HepG2 (cell line): ENCODE results near the gene ASTN2. TPM values are rescaled to one million over a fixed set of nuclear protein-coding genes. Genes with fewer than 3 reads are reported as not detected.

Experiments
- ATAC-seq: fragments of 200-7000 bp; cut with Tn5 transposase; 3 replicates; pipeline ENCODE4 v1.9.1; 2020; ENCODE audit warnings: mild to moderate bottlenecking, moderate library complexity
- BruUV-seq: library from RNA; stranded (reverse); fragments of 400-500 nt; replicated peaks from 2 replicates; lab custom pipeline; 2021; lab: Mats Ljungman, UMichigan
- CTCF ChIA-PET: fragments of 300-600 bp; formaldehyde crosslinking; extraction: SDS; loops from one replicate; lab custom pipeline; 2021; ENCODE audit warnings: low total read pairs, inconsistent platforms, low intra/inter-chr PET ratio; lab: Yijun Ruan, JAX
- POLR2A ChIA-PET: fragments of 350-600 bp; sonication (Branson Sonifier 250); formaldehyde crosslinking; loops from one replicate; lab custom pipeline; 2020; ENCODE audit warnings: antibody characterized with exemption, inconsistent platforms; lab: Yijun Ruan, JAX
- DNase-seq: peaks from one replicate; pipeline ENCODE4 v3.0.0-alpha.2; 2015; ENCODE audit warnings: low spot score
- FAIRE-seq: peaks from 3 replicates; lab custom pipeline; 2011; peaks lifted over from hg19 to GRCh38; lab: Jason Lieb, UNC
- H2AFZ ChIP-seq: one replicate; pipeline ENCODE4 v1.6.1; 2011; ENCODE audit warnings: low read length, inconsistent platforms
- H3K27ac ChIP-seq: fragments of 300-600 bp; 3 replicates; pipeline ENCODE4 v1.8.0; 2011; ENCODE audit warnings: mixed run types, mild to moderate bottlenecking, mixed read lengths, low read length, inconsistent platforms; ENCODE audit not compliant: insufficient read depth; ENCODE audit errors: extremely low read length
- H3K27me3 ChIP-seq, 2 experiments: fragments of 200-600 bp in 1 of 2; 2 replicates in 1 of 2; 3 replicates in 1 of 2; pipeline versions ENCODE4 v1.6.0 to v1.8.0; 2011; ENCODE audit warnings: low read length in 2 of 2, mild to moderate bottlenecking in 2 of 2, moderate library complexity in 2 of 2, inconsistent platforms in 1 of 2; ENCODE audit not compliant: insufficient read depth in 2 of 2, control insufficient read depth in 1 of 2
- H3K36me3 ChIP-seq, 2 experiments: fragments of 200-600 bp in 1 of 2; replicated peaks in 1 of 2; 2 replicates in 1 of 2; 3 replicates in 1 of 2; pipeline versions ENCODE4 v1.5.1 to v1.8.0; 2011; ENCODE audit warnings: low read length in 2 of 2, inconsistent platforms in 1 of 2; ENCODE audit not compliant: insufficient read depth in 2 of 2, control insufficient read depth in 1 of 2
- H3K4me1 ChIP-seq: 2 replicates; pipeline ENCODE4 v1.5.1; 2012; ENCODE audit warnings: low read length, inconsistent platforms; ENCODE audit not compliant: insufficient read depth
- H3K4me2 ChIP-seq: 2 replicates; pipeline ENCODE4 v1.6.0; 2011; ENCODE audit warnings: low read depth, low read length, inconsistent platforms
- H3K4me3 ChIP-seq, 3 experiments: fragments of 200-600 bp in 1 of 3; sonication (generic), shearing (Covaris generic) in 1 of 3; replicated peaks in 1 of 3; 2 replicates each; pipeline ENCODE4 v1.5.1; 2011 to 2016; ENCODE audit warnings: low read length in 3 of 3, inconsistent platforms in 2 of 3, low read depth in 2 of 3, mild to moderate bottlenecking in 2 of 3, control low read depth in 1 of 3, mixed read lengths in 1 of 3; ENCODE audit not compliant: insufficient read depth in 1 of 3
- H3K79me2 ChIP-seq: one replicate; pipeline ENCODE4 v1.6.1; 2011; ENCODE audit warnings: low read length, inconsistent platforms; ENCODE audit not compliant: insufficient read depth
- H3K9ac ChIP-seq: 2 replicates; pipeline ENCODE4 v1.6.0; 2011; ENCODE audit warnings: mild to moderate bottlenecking, low read depth, low read length, inconsistent platforms; ENCODE audit not compliant: insufficient read depth
- H3K9me3 ChIP-seq: 2 replicates; pipeline ENCODE4 v1.5.1; 2012; ENCODE audit warnings: mild to moderate bottlenecking, low read length
- H4K20me1 ChIP-seq: 2 replicates; pipeline ENCODE4 v1.6.0; 2011; ENCODE audit warnings: inconsistent platforms, mild to moderate bottlenecking, low read length, moderate library complexity; ENCODE audit not compliant: insufficient read depth
- CENPX ChIP-seq: sonication (generic); formaldehyde crosslinking; IDR thresholded peaks from 2 replicates; pipeline ENCODE4 v1.9.0; 2021; ENCODE audit warnings: mild to moderate bottlenecking, missing genetic modification reagents, moderate library complexity
- IKZF4 ChIP-seq: sonication (generic); formaldehyde crosslinking; IDR thresholded peaks from 2 replicates; pipeline ENCODE4 v1.5.1; 2020; ENCODE audit warnings: borderline replicate concordance, mild to moderate bottlenecking, low read depth, missing genetic modification reagents; ENCODE audit errors: not compliant biosample characterization
- KMT2A ChIP-seq: sonication (generic); formaldehyde crosslinking; IDR thresholded peaks from 2 replicates; pipeline ENCODE4 v1.4.0; 2020; ENCODE audit warnings: missing genetic modification reagents
- MAFG ChIP-seq: sonication (generic); formaldehyde crosslinking; IDR thresholded peaks from 2 replicates; pipeline ENCODE4 v1.5.1; 2020; ENCODE audit warnings: mild to moderate bottlenecking, missing genetic modification reagents
- MBNL3 ChIP-seq: fragments of 250-450 bp; sonication (Bioruptor Pico); conservative IDR thresholded peaks from 2 replicates; pipeline ENCODE4 v1.8.0; 2022; ENCODE audit warnings: mild to moderate bottlenecking, inconsistent platforms
- MXD4 ChIP-seq: IDR thresholded peaks from 2 replicates; pipeline ENCODE4 v1.6.1; 2016; ENCODE audit warnings: mild to moderate bottlenecking, missing biosample characterization, missing genetic modification reagents
- SIN3A ChIP-seq: IDR thresholded peaks from 2 replicates; pipeline ENCODE4 v1.6.1; 2011; ENCODE audit warnings: low read depth, mild to moderate bottlenecking, control low read depth, low read length, borderline replicate concordance
- SMC3 ChIP-seq: IDR thresholded peaks from 2 replicates; pipeline ENCODE4 v1.6.1; 2011; ENCODE audit warnings: low read length, improper control_type of control experiment
- ZFP36L2 ChIP-seq: sonication (generic); formaldehyde crosslinking; IDR thresholded peaks from 2 replicates; pipeline ENCODE4 v1.4.0; 2020; ENCODE audit warnings: missing genetic modification reagents
- ZMYM3 ChIP-seq: sonication (generic); formaldehyde crosslinking; IDR thresholded peaks from 2 replicates; pipeline ENCODE4 v1.5.1; 2020; ENCODE audit warnings: mild to moderate bottlenecking, missing genetic modification reagents
- ZNF136 ChIP-seq: sonication (generic); formaldehyde crosslinking; IDR thresholded peaks from 2 replicates; pipeline ENCODE4 v1.8.1; 2022; ENCODE audit warnings: low read depth, mild to moderate bottlenecking, moderate library complexity, missing genetic modification reagents
- ZNF205 ChIP-seq: IDR thresholded peaks from 2 replicates; pipeline ENCODE4 v1.6.1; 2018; ENCODE audit warnings: missing biosample characterization, missing genetic modification reagents
- ZNF556 ChIP-seq: sonication (generic); formaldehyde crosslinking; IDR thresholded peaks from 2 replicates; pipeline ENCODE4 v1.4.0; 2020; ENCODE audit warnings: mild to moderate bottlenecking, missing genetic modification reagents, borderline replicate concordance
- ZNF709 ChIP-seq: sonication (generic); formaldehyde crosslinking; IDR thresholded peaks from 2 replicates; pipeline ENCODE4 v1.5.0; 2020; ENCODE audit warnings: mild to moderate bottlenecking, missing genetic modification reagents
- WGBS: methylation state at CpG from one replicate; pipeline ENCODE4 v1.1.6; 2017; ENCODE audit warnings: low lambda C conversion rate; 5-methylcytosine and 5-hydroxymethylcytosine counted together
- in situ Hi-C: cut with HindIII; loops from 2 replicates; pipeline ENCODE4 v1.10.0; 2017; ENCODE audit warnings: low pct_unique_long_range_greater_than_20kb; ENCODE audit not compliant: extremely low pct_ligation_motif_present
- intact Hi-C: fragments of 100-400 bp; cut with micrococcal nuclease; formaldehyde crosslinking; loops from one replicate; pipeline ENCODE4 v1.10.0; 2022; ENCODE audit not compliant: unreplicated experiment
- polyA plus RNA-seq, 8 experiments: library from polyadenylated mRNA; depleted of rRNA in 3 of 8; stranded (reverse) in 7 of 8; unstranded in 1 of 8; fragments of >200 nt; fragmentation: Illumina TruSeq in 4 of 8; extraction: Trizol in 4 of 8; gene quantifications; 2 replicates each; pipeline versions ENCODE4 v1.2.1 to v1.2.3, GENCODE V29; 2011 to 2016; ENCODE audit warnings: low read depth in 4 of 8, missing spikeins in 1 of 8, mixed read lengths in 1 of 8; ENCODE audit not compliant: insufficient read depth in 1 of 8
- total RNA-seq, 5 experiments: library from RNA; depleted of rRNA; stranded (reverse); fragments of >200 nt; fragmentation: Illumina TruSeq; extraction: Trizol; gene quantifications; 2 replicates each; pipeline ENCODE4 v1.2.3, GENCODE V29; 2016; ENCODE audit warnings: low read depth in 1 of 5
- TF ChIP-seq, protein P1 (sequence below): sonication (generic); formaldehyde crosslinking; IDR thresholded peaks from 2 replicates; pipeline ENCODE4 v1.5.0; 2020; ENCODE audit warnings: missing genetic modification reagents, mild to moderate bottlenecking, borderline replicate concordance
- TF ChIP-seq, protein P2 (sequence below): sonication (generic); formaldehyde crosslinking; IDR thresholded peaks from 2 replicates; pipeline ENCODE4 v1.5.0; 2020; ENCODE audit warnings: mild to moderate bottlenecking, missing genetic modification reagents
- TF ChIP-seq, protein P3 (sequence below): sonication (generic); formaldehyde crosslinking; IDR thresholded peaks from 2 replicates; pipeline ENCODE4 v1.5.1; 2020; ENCODE audit warnings: mild to moderate bottlenecking, missing genetic modification reagents, moderate library complexity
- TF ChIP-seq, protein P4 (sequence below): sonication (generic); formaldehyde crosslinking; conservative IDR thresholded peaks from 2 replicates; pipeline ENCODE4 v1.4.0; 2020; ENCODE audit warnings: missing genetic modification reagents

Gene ASTN2
- total and polyA plus RNA-seq, 2 of the 13 experiments (the other 11 are each of a cell fraction or from before 2014, with no cell fraction given), result 5.2 to 13.5 TPM

DNA sequence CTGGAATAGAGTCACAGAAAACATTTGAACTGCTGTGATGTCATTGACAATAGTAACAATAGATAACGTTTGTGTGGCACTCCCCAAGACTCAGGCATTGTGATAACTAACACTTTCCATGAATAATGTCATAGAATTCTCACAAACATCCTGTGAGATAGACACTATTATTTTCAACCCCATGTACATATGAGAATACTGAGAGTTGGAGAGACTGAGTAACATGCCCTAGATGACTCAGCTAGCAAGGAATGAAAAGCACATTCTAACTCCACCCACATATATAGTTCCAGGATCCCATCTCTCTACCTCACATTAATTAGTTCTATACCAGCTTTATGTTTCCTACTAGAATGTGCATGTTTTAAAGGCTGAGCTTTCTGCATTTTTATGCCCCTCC, 71.4 kb downstream of the ASTN2 start:
- 0% methylated on average over 1 of the region's 1 CpG for WGBS
- FAIRE-seq (no peak), ATAC-seq (no peak), DNase-seq (no peak)
- Histone ChIP-seq H4K20me1 (no peaks in the 10 kb centered on the region), H3K27me3 (no peaks in the 10 kb centered on the region), H3K9ac (no peak overlapping the region), H3K79me2 (no peaks in the 10 kb centered on the region), H3K36me3 (no peaks in the 10 kb centered on the region), H3K4me2 (no peak overlapping the region), H3K27ac (no peak overlapping the region), H3K4me3 (no peak overlapping the region), H2AFZ (no peak overlapping the region), H3K9me3 (no peaks in the 10 kb centered on the region), H3K4me1 (no peaks in the 10 kb centered on the region)
- ChIA-PET CTCF (no interaction called here), POLR2A (no interaction called here)
- in situ Hi-C loops (no loop called here), intact Hi-C loops (no loop called here)
- no TSS peak for BruUV-seq
- TF ChIP-seq MBNL3, result no peak
- TF ChIP-seq ZNF205 (CRISPR knock-in tag), result no peak
- no peak for TF ChIP-seq ZFP36L2 (CRISPR knock-in tag)
- TF ChIP-seq, protein P1, sequence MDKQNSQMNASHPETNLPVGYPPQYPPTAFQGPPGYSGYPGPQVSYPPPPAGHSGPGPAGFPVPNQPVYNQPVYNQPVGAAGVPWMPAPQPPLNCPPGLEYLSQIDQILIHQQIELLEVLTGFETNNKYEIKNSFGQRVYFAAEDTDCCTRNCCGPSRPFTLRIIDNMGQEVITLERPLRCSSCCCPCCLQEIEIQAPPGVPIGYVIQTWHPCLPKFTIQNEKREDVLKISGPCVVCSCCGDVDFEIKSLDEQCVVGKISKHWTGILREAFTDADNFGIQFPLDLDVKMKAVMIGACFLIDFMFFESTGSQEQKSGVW (CRISPR knock-in tag), result no peak
- no peak for TF ChIP-seq ZMYM3 (CRISPR knock-in tag)
- TF ChIP-seq, protein P2, sequence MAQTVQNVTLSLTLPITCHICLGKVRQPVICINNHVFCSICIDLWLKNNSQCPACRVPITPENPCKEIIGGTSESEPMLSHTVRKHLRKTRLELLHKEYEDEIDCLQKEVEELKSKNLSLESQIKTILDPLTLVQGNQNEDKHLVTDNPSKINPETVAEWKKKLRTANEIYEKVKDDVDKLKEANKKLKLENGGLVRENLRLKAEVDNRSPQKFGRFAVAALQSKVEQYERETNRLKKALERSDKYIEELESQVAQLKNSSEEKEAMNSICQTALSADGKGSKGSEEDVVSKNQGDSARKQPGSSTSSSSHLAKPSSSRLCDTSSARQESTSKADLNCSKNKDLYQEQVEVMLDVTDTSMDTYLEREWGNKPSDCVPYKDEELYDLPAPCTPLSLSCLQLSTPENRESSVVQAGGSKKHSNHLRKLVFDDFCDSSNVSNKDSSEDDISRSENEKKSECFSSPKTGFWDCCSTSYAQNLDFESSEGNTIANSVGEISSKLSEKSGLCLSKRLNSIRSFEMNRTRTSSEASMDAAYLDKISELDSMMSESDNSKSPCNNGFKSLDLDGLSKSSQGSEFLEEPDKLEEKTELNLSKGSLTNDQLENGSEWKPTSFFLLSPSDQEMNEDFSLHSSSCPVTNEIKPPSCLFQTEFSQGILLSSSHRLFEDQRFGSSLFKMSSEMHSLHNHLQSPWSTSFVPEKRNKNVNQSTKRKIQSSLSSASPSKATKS (CRISPR knock-in tag), result no peak
- no peak for TF ChIP-seq CENPX (CRISPR knock-in tag)
- TF ChIP-seq, protein P3, sequence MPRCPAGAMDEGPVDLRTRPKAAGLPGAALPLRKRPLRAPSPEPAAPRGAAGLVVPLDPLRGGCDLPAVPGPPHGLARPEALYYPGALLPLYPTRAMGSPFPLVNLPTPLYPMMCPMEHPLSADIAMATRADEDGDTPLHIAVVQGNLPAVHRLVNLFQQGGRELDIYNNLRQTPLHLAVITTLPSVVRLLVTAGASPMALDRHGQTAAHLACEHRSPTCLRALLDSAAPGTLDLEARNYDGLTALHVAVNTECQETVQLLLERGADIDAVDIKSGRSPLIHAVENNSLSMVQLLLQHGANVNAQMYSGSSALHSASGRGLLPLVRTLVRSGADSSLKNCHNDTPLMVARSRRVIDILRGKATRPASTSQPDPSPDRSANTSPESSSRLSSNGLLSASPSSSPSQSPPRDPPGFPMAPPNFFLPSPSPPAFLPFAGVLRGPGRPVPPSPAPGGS (CRISPR knock-in tag), result no peak
- no peak for TF ChIP-seq ZNF136
- TF ChIP-seq, protein P4, sequence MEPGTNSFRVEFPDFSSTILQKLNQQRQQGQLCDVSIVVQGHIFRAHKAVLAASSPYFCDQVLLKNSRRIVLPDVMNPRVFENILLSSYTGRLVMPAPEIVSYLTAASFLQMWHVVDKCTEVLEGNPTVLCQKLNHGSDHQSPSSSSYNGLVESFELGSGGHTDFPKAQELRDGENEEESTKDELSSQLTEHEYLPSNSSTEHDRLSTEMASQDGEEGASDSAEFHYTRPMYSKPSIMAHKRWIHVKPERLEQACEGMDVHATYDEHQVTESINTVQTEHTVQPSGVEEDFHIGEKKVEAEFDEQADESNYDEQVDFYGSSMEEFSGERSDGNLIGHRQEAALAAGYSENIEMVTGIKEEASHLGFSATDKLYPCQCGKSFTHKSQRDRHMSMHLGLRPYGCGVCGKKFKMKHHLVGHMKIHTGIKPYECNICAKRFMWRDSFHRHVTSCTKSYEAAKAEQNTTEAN (CRISPR knock-in tag), result no peak
- no peak for TF ChIP-seq ZNF556
- TF ChIP-seq SMC3, result no peak
- TF ChIP-seq MXD4, result no peak
- TF ChIP-seq KMT2A, result no peak
- TF ChIP-seq ZNF709, result no peak
- no peak for TF ChIP-seq MAFG (CRISPR knock-in tag)
- TF ChIP-seq SIN3A, result no peak
- TF ChIP-seq IKZF4 (CRISPR knock-in tag), result no peak
